IMR-90 (cell line): ENCODE results near the gene TUBB4A. TPM values are rescaled to one million over a fixed set of nuclear protein-coding genes. Genes with fewer than 3 reads are reported as not detected.

Source experiments
- ATAC-seq: fragments of 200-7000 bp; cut with Tn5 transposase; 2 replicates; pipeline ENCODE4 v1.9.1; 2020; ENCODE audit warnings: low read depth, mild to moderate bottlenecking, moderate library complexity
- BruUV-seq: library from RNA; stranded (reverse); fragments of 400-500 nt; replicated peaks from 2 replicates; lab custom pipeline; 2021; lab: Mats Ljungman, UMichigan
- CTCF ChIA-PET: fragments of 300-600 bp; formaldehyde crosslinking; extraction: SDS; loops from one replicate; lab custom pipeline; 2021; ENCODE audit warnings: antibody characterized with exemption; lab: Yijun Ruan, JAX
- POLR2A ChIA-PET: fragments of 300-600 bp; sonication (Branson Sonifier 250); formaldehyde crosslinking; loops from one replicate; lab custom pipeline; 2022; ENCODE audit warnings: antibody characterized with exemption; ENCODE audit not compliant: unreplicated experiment; lab: Charles Lee
- DNase-seq: peaks from one replicate; pipeline ENCODE4 v3.0.0; 2013
- H2AFZ ChIP-seq: replicated peaks from 2 replicates; pipeline ENCODE3; 2013; ENCODE audit warnings: low read length, mild to moderate bottlenecking; ENCODE audit not compliant: poor library complexity
- H2AK5ac ChIP-seq: 2 replicates; pipeline ENCODE4 v1.6.1; 2013; ENCODE audit warnings: low read depth, low read length, inconsistent platforms
- H2AK9ac ChIP-seq: replicated peaks from 2 replicates; pipeline ENCODE3; 2013; ENCODE audit warnings: mild to moderate bottlenecking, low read depth, low read length, moderate library complexity; ENCODE audit not compliant: poor library complexity
- H2BK120ac ChIP-seq: 2 replicates; pipeline ENCODE4 v1.6.1; 2013; ENCODE audit warnings: low read depth, low read length, inconsistent platforms
- H2BK15ac ChIP-seq: 3 replicates; pipeline ENCODE4 v1.6.1; 2013; ENCODE audit warnings: low read depth, low read length, inconsistent platforms
- H2BK20ac ChIP-seq: 2 replicates; pipeline ENCODE4 v1.6.1; 2013; ENCODE audit warnings: low read depth, mild to moderate bottlenecking, inconsistent platforms, low read length, moderate library complexity
- H2BK5ac ChIP-seq: 2 replicates; pipeline ENCODE4 v1.6.1; 2013; ENCODE audit warnings: mild to moderate bottlenecking, low read depth, low read length, inconsistent platforms; ENCODE audit not compliant: poor library complexity, severe bottlenecking
- H3K14ac ChIP-seq: replicated peaks from 2 replicates; pipeline ENCODE4 v1.6.1; 2013; ENCODE audit warnings: low read depth, low read length, inconsistent platforms
- H3K18ac ChIP-seq: 2 replicates; pipeline ENCODE4 v1.6.1; 2013; ENCODE audit warnings: low read depth, low read length, control low read depth
- H3K23ac ChIP-seq: 2 replicates; pipeline ENCODE4 v1.6.1; 2013; ENCODE audit warnings: low read depth, low read length, inconsistent platforms
- H3K27ac ChIP-seq: 2 replicates; pipeline ENCODE4 v1.5.1; 2013; ENCODE audit warnings: mild to moderate bottlenecking, control low read depth, low read length; ENCODE audit not compliant: insufficient read depth
- H3K27me3 ChIP-seq: 2 replicates; pipeline ENCODE4 v1.6.1; 2013; ENCODE audit warnings: low read length; ENCODE audit not compliant: control insufficient read depth, insufficient read depth
- H3K36me3 ChIP-seq: 2 replicates; pipeline ENCODE4 v1.6.1; 2013; ENCODE audit warnings: low read length, mixed read lengths; ENCODE audit not compliant: control insufficient read depth, insufficient read depth
- H3K4ac ChIP-seq: 2 replicates; pipeline ENCODE4 v1.6.1; 2013; ENCODE audit warnings: low read depth, low read length, inconsistent platforms
- H3K4me1 ChIP-seq: 2 replicates; pipeline ENCODE4 v1.6.1; 2013; ENCODE audit warnings: low read length, mixed read lengths; ENCODE audit not compliant: control insufficient read depth, insufficient read depth
- H3K4me2 ChIP-seq: 2 replicates; pipeline ENCODE4 v1.6.1; 2013; ENCODE audit warnings: low read depth, mild to moderate bottlenecking, control low read depth, low read length, moderate library complexity
- H3K4me3 ChIP-seq: 2 replicates; pipeline ENCODE4 v1.5.1; 2013; ENCODE audit warnings: low read depth, mild to moderate bottlenecking, control low read depth, low read length, moderate library complexity; ENCODE audit not compliant: insufficient read depth
- H3K56ac ChIP-seq: 2 replicates; pipeline ENCODE4 v1.6.1; 2013; ENCODE audit warnings: low read length, inconsistent platforms; ENCODE audit not compliant: insufficient read depth; ENCODE audit errors: extremely low read depth
- H3K79me1 ChIP-seq, 2 experiments: 2 replicates each; pipeline ENCODE4 v1.6.1; 2013; ENCODE audit warnings: low read length in 2 of 2, inconsistent platforms in 1 of 2, low read depth in 1 of 2
- H3K9ac ChIP-seq: 2 replicates; pipeline ENCODE4 v1.6.1; 2013; ENCODE audit warnings: low read depth, low read length, control low read depth
- H3K9me1 ChIP-seq: 2 replicates; pipeline ENCODE4 v1.6.1; 2013; ENCODE audit warnings: low read length, inconsistent platforms; ENCODE audit not compliant: insufficient read depth
- H3K9me3 ChIP-seq: 2 replicates; pipeline ENCODE4 v1.6.1; 2013; ENCODE audit warnings: low read length; ENCODE audit not compliant: control insufficient read depth, insufficient read depth
- H4K20me1 ChIP-seq: 2 replicates; pipeline ENCODE4 v1.6.1; 2013; ENCODE audit warnings: low read length, inconsistent platforms; ENCODE audit not compliant: insufficient read depth
- H4K5ac ChIP-seq: 2 replicates; pipeline ENCODE4 v1.6.1; 2013; ENCODE audit warnings: mild to moderate bottlenecking, low read depth, low read length, control low read depth
- H4K8ac ChIP-seq, 2 experiments: 2 replicates each; pipeline ENCODE4 v1.6.1; 2013; ENCODE audit warnings: low read depth in 2 of 2, low read length in 2 of 2, control low read depth in 1 of 2, inconsistent platforms in 1 of 2
- H4K91ac ChIP-seq: 2 replicates; pipeline ENCODE4 v1.6.1; 2013; ENCODE audit warnings: low read depth, low read length, inconsistent platforms; ENCODE audit not compliant: insufficient read depth
- BHLHE40 ChIP-seq: fragments of 150-350 bp; IDR thresholded peaks from 2 replicates; pipeline ENCODE4 v1.6.1; 2016; ENCODE audit warnings: mild to moderate bottlenecking, low read depth, low read length
- CTCF ChIP-seq: conservative IDR thresholded peaks from 2 replicates; pipeline ENCODE4 v1.5.1; 2012; ENCODE audit warnings: mild to moderate bottlenecking, low read depth, low read length, improper control_type of control experiment
- MAZ ChIP-seq: IDR thresholded peaks from 2 replicates; pipeline ENCODE4 v1.6.1; 2012; ENCODE audit warnings: low read depth, mild to moderate bottlenecking, low read length, improper control_type of control experiment, moderate library complexity, borderline replicate concordance
- MXI1 ChIP-seq: IDR thresholded peaks from 2 replicates; pipeline ENCODE4 v1.6.1; 2012; ENCODE audit warnings: low read depth, mild to moderate bottlenecking, low read length, moderate library complexity, borderline replicate concordance
- NFE2L2 ChIP-seq: fragments of 150-350 bp; IDR thresholded peaks from 2 replicates; pipeline ENCODE4 v1.6.1; 2016; ENCODE audit warnings: low read depth, mild to moderate bottlenecking, low read length
- POLR2A ChIP-seq: IDR thresholded peaks from 2 replicates; pipeline ENCODE4 v1.6.1; 2012; ENCODE audit warnings: mild to moderate bottlenecking, low read depth, low read length
- RAD21 ChIP-seq: IDR thresholded peaks from 2 replicates; pipeline ENCODE4 v1.6.1; 2012; ENCODE audit warnings: low read length, improper control_type of control experiment
- SMC3 ChIP-seq: fragments of 150-350 bp; IDR thresholded peaks from 2 replicates; pipeline ENCODE4 v1.6.1; 2016; ENCODE audit warnings: low read depth, mild to moderate bottlenecking, antibody characterized with exemption, low read length, moderate library complexity
- WGBS, 2 experiments: methylation state at CpG; one replicate each; pipeline versions ENCODE4 v1.1.5 to v1.1.7; 2013; ENCODE audit warnings: missing lambda C conversion rate in 2 of 2; ENCODE audit not compliant: insufficient read length in 1 of 2; ENCODE audit errors: extremely low coverage in 2 of 2; 5-methylcytosine and 5-hydroxymethylcytosine counted together
- dilution Hi-C: fragments of 300-500 bp; cut with HindIII; formaldehyde crosslinking; loops from one replicate; pipeline ENCODE4 v1.14.3; 2018; ENCODE audit warnings: low sequenced_read_pairs; ENCODE audit not compliant: unreplicated experiment
- in situ Hi-C: fragments of 300-500 bp; cut with MboI; formaldehyde crosslinking; loops from 3 replicates; pipeline ENCODE4 v1.14.3; 2019; ENCODE audit warnings: low sequenced_read_pairs, inconsistent platforms, mixed read lengths
- intact Hi-C: fragments of 100-400 bp; cut with micrococcal nuclease; formaldehyde crosslinking; loops from 2 replicates; pipeline ENCODE4 v1.10.0; 2022
- polyA plus RNA-seq, 3 experiments: library from polyadenylated mRNA; depleted of rRNA; stranded (reverse); fragments of >200 nt; gene quantifications; 2 replicates each; pipeline ENCODE4 v1.2.3, GENCODE V29; 2012; ENCODE audit warnings: low replicate concordance in 1 of 3
- total RNA-seq: library from RNA; depleted of rRNA; stranded (reverse); fragments of >200 nt; gene quantifications from 2 replicates; pipeline ENCODE4 v1.2.3, GENCODE V29; 2012

Gene TUBB4A
- total and polyA plus RNA-seq, 2 of the 4 experiments (the other 2 are of a cell fraction), result not detected

GRCh38 chr19:6500837-6501739, 1.0 kb downstream of the TUBB4A start (continued):
- no peak for TF ChIP-seq SMC3

- no peak overlapping the region for H3K4ac ChIP-seq
- 42% methylated on average over 4 of the region's 17 CpGs; no CpG with 5 or more reads in 1 of the 2 experiments for WGBS, 2 experiments
- no peak overlapping the region for H3K14ac ChIP-seq
- ATAC-seq (no peak), DNase-seq (no peak)
- no peak overlapping the region for H2BK20ac ChIP-seq
- no peak overlapping the region for H2BK15ac ChIP-seq
- no TSS peak for BruUV-seq
- dilution Hi-C loops (no loop called here), in situ Hi-C loops (no loop called here), intact Hi-C loops (no loop called here)
- H2BK5ac ChIP-seq, result no peak overlapping the region
- H4K8ac ChIP-seq, result no peak overlapping the region
- no peaks in the 10 kb centered on the region for H4K20me1 ChIP-seq
- H3K27ac ChIP-seq, result no peak overlapping the region
- ChIA-PET POLR2A (no interaction called here), CTCF (no interaction called here)
- H2AK5ac ChIP-seq, result no peak overlapping the region
- TF ChIP-seq POLR2A, result no peak
- no peak for TF ChIP-seq MXI1
- TF ChIP-seq CTCF, result no peak
- no peak for TF ChIP-seq MAZ
- TF ChIP-seq SMC3, result no peak
- no peak for TF ChIP-seq NFE2L2
- TF ChIP-seq BHLHE40, result no peak
- TF ChIP-seq RAD21, result no peak
- no peak overlapping the region for H4K91ac ChIP-seq
- H3K9me3 ChIP-seq, result peaks cover 5% of the 10 kb centered on the region
- H3K23ac ChIP-seq, result no peak overlapping the region
- no peaks in the 10 kb centered on the region for H3K9me1 ChIP-seq
- no peak overlapping the region for H4K5ac ChIP-seq
- no peak overlapping the region for H2AK9ac ChIP-seq
- no peak overlapping the region for H3K9ac ChIP-seq
- H2BK120ac ChIP-seq, result no peak overlapping the region
- H3K79me1 ChIP-seq, result no peaks in the 10 kb centered on the region
- no peak overlapping the region for H3K56ac ChIP-seq
- no peaks in the 10 kb centered on the region for H3K36me3 ChIP-seq
- no peak overlapping the region for H3K4me2 ChIP-seq
- H3K27me3 ChIP-seq, result peaks cover 23% of the 10 kb centered on the region
- no peak overlapping the region for H3K4me3 ChIP-seq
- no peak overlapping the region for H3K18ac ChIP-seq
- no peaks in the 10 kb centered on the region for H3K4me1 ChIP-seq
- H2AFZ ChIP-seq, result no peak overlapping the region
These were observed 2.9 kb downstream of the TUBB4A start for GRCh38 chr19:6499052-6499790.
